Ascending aorta (tissue), 2 donors: ENCODE measurements around the gene SCN7A. TPM values are rescaled to one million over a fixed set of nuclear protein-coding genes. Genes with fewer than 3 reads are reported as not detected.

ENCODE experiments used
- DNase-seq, 2 donors: peaks; one replicate each; pipeline ENCODE4 v3.0.0-alpha.2; 2019; ENCODE audit warnings: low spot score in 2 of 2
- H3K27ac ChIP-seq, 2 donors: fragments of 200-600 bp; sonication (generic); one replicate each; pipeline ENCODE4 v1.5.1; 2016 to 2017; ENCODE audit warnings: mild to moderate bottlenecking in 1 of 2
- H3K27me3 ChIP-seq: fragments of 200-600 bp; sonication (generic); one replicate; pipeline ENCODE4 v1.5.1; 2017
- H3K36me3 ChIP-seq, 2 donors: fragments of 200-600 bp; sonication (generic); one replicate each; pipeline ENCODE4 v1.5.1; 2016
- H3K4me1 ChIP-seq, 2 donors: fragments of 200-600 bp; sonication (generic); one replicate each; pipeline ENCODE4 v1.5.1; 2016 to 2017; ENCODE audit warnings: mild to moderate bottlenecking in 1 of 2
- H3K4me3 ChIP-seq, 2 donors: fragments of 200-600 bp; sonication (generic); one replicate each; pipeline ENCODE4 v1.5.1; 2016 to 2017; ENCODE audit warnings: mild to moderate bottlenecking in 1 of 2
- H3K9me3 ChIP-seq, 2 donors: fragments of 200-600 bp; sonication (generic); one replicate each; pipeline ENCODE4 v1.5.1; 2016
- CTCF ChIP-seq, 3 experiments: fragments of 200-600 bp in 2 of 3; fragments of 450-650 bp in 1 of 3; sonication (generic) in 2 of 3; IDR thresholded peaks; one replicate each; pipeline ENCODE4 v1.5.1; 2016 to 2019; ENCODE audit warnings: antibody characterized with exemption in 3 of 3, mild to moderate bottlenecking in 1 of 3, moderate library complexity in 1 of 3
- intact Hi-C: fragments of 100-400 bp; cut with DNase I; formaldehyde crosslinking; loops from one replicate; pipeline ENCODE4 v1.15.1; 2023
- total RNA-seq: library from RNA; depleted of rRNA; stranded (reverse); fragments of >200 nt; gene quantifications from one replicate; pipeline ENCODE4 v1.1.0, GENCODE V29; 2016

SCN7A gene
- total RNA-seq, 1 donor from 2014 or later = 2.9 TPM

GRCh38 chr2:166499281-166499680 lies 5.2 kb upstream of the SCN7A start:
- Histone ChIP-seq H3K4me3 (no peak overlapping the region), H3K27ac (no peak overlapping the region), H3K4me1 (no peaks in the 10 kb centered on the region), H3K9me3 (no peaks in the 10 kb centered on the region), H3K36me3 (no peaks in the 10 kb centered on the region), H3K27me3 (no peaks in the 10 kb centered on the region)
- intact Hi-C loops = no loop called here
- DNase-seq = no peak
- no peak for TF ChIP-seq CTCF (IDR thresholded peaks at IDR 0.05)

GRCh38 chr2:166491461-166491860 lies 2.6 kb downstream of the SCN7A start:
- H3K27ac ChIP-seq = no peak overlapping the region
- no peaks in the 10 kb centered on the region for H3K4me1 ChIP-seq
- H3K4me3 ChIP-seq = no peak overlapping the region
- no peak for TF ChIP-seq CTCF (IDR thresholded peaks at IDR 0.05)
- H3K9me3 ChIP-seq = no peaks in the 10 kb centered on the region
- no peaks in the 10 kb centered on the region for H3K27me3 ChIP-seq
- intact Hi-C loops = no loop called here
- no peaks in the 10 kb centered on the region for H3K36me3 ChIP-seq
- no peak for DNase-seq

- no peak overlapping the region for H3K4me3 ChIP-seq
- no peaks in the 10 kb centered on the region for H3K4me1 ChIP-seq
- no peaks in the 10 kb centered on the region for H3K27me3 ChIP-seq
- intact Hi-C loops = no loop called here
- H3K27ac ChIP-seq = no peak overlapping the region
- TF ChIP-seq CTCF (IDR thresholded peaks at IDR 0.05) = no peak
- H3K36me3 ChIP-seq = no peaks in the 10 kb centered on the region
- H3K9me3 ChIP-seq = no peaks in the 10 kb centered on the region
- DNase-seq = no peak
Measured at GRCh38 chr2:166487171-166487570, 6.9 kb downstream of the SCN7A start.

- no peak for TF ChIP-seq CTCF (IDR thresholded peaks at IDR 0.05)
- no peaks in the 10 kb centered on the region for H3K27me3 ChIP-seq
- no peaks in the 10 kb centered on the region for H3K4me1 ChIP-seq
- no peaks in the 10 kb centered on the region for H3K9me3 ChIP-seq
- no peaks in the 10 kb centered on the region for H3K36me3 ChIP-seq
- no peak overlapping the region for H3K4me3 ChIP-seq
- no peak overlapping the region for H3K27ac ChIP-seq
- no peak for DNase-seq
- intact Hi-C loops = no loop called here
Measured at GRCh38 chr2:166485558-166486178, 8.4 kb downstream of the SCN7A start.

GRCh38 chr2:166472332-166472731 lies 21.7 kb downstream of the SCN7A start:
- no peaks in the 10 kb centered on the region for H3K27me3 ChIP-seq
- no peaks in the 10 kb centered on the region for H3K4me1 ChIP-seq
- intact Hi-C loops = no loop called here
- no peak for TF ChIP-seq CTCF (IDR thresholded peaks at IDR 0.05)
- no peaks in the 10 kb centered on the region for H3K36me3 ChIP-seq
- no peak for DNase-seq
- no peak overlapping the region for H3K27ac ChIP-seq
- H3K9me3 ChIP-seq = no peaks in the 10 kb centered on the region
- H3K4me3 ChIP-seq = no peak overlapping the region
